Nucleus accumbens (tissue), 56 donors: ENCODE data around the gene ZNF329.
"Not testable (repeated sequence)": the region's sequence is repeated elsewhere in the genome, so short reads cannot be mapped to it uniquely, and the experiment has no call there.

Source experiments
- DNase-seq, 56 donors: peaks; one replicate each; lab custom pipeline; 2025; lab: John Stamatoyannopoulos, UW

ZNF329 gene

GRCh38 chr19:58150328-58150921, at the start of gene ZNF329:
Gene ZNF329 (minus strand): TSS chr19:58150789. CDS start chr19:58129503, 21,286 bp downstream.
- peak in 54 of 56 donors; percentile 26 to 90 (median 74) for DNase-seq

- no peak for DNase-seq
These were observed 46.5 kb upstream of the ZNF329 start for GRCh38 chr19:58196901-58197616.

- peak in 3 of 56 donors; percentile 15 to 24 (median 24) for DNase-seq
These were observed 33.2 kb upstream of the ZNF329 start for GRCh38 chr19:58183817-58184215.

GRCh38 chr19:58182989-58183816, 32.6 kb upstream of the ZNF329 start, which contains the start of gene ZNF274:
Gene ZNF274 (plus strand): TSS chr19:58183061. CDS start chr19:58183966, 905 bp downstream.
- peak in 55 of 56 donors; percentile 61 to 94 (median 88) for DNase-seq

GRCh38 chr19:58182577-58182988, 32.0 kb upstream of the ZNF329 start:
- DNase-seq = peak in 1 of 56 donors; percentile 42

GRCh38 chr19:58181902-58182576, 31.4 kb upstream of the ZNF329 start:
- DNase-seq = peak in 4 of 56 donors; percentile 0 to 6 (median 2)

- DNase-seq = no peak
These were observed 20.3 kb upstream of the ZNF329 start for GRCh38 chr19:58170860-58171259.

GRCh38 chr19:58166708-58167280, 16.2 kb upstream of the ZNF329 start:
- no peak for DNase-seq

- DNase-seq = no peak
These were observed 15.7 kb upstream of the ZNF329 start for GRCh38 chr19:58166268-58166667.

GRCh38 chr19:58157045-58157728, 6.6 kb upstream of the ZNF329 start:
- DNase-seq = no peak

GRCh38 chr19:58154679-58155648, 4.4 kb upstream of the ZNF329 start:
- DNase-seq = peak in 55 of 56 donors; percentile 38 to 99 (median 91)

- peak in 32 of 56 donors; percentile 1 to 36 (median 16) for DNase-seq
These were observed 3.7 kb upstream of the ZNF329 start for GRCh38 chr19:58154287-58154678.

GRCh38 chr19:58153386-58153785, 2.8 kb upstream of the ZNF329 start:
- no peak for DNase-seq

GRCh38 chr19:58147475-58147874, 3.1 kb downstream of the ZNF329 start:
- not testable (repeated sequence) for DNase-seq

GRCh38 chr19:58145849-58146248, 4.7 kb downstream of the ZNF329 start:
- DNase-seq = no peak

- DNase-seq = no peak
These were observed 16.3 kb downstream of the ZNF329 start for GRCh38 chr19:58134244-58134643.

- DNase-seq = no peak
These were observed 21.3 kb downstream of the ZNF329 start for GRCh38 chr19:58129284-58129683.

- DNase-seq = no peak
These were observed 22.4 kb downstream of the ZNF329 start for GRCh38 chr19:58128041-58128685.
